HepG2 (cell line): Measurements from ENCODE around the gene KCNT1. TPM values are rescaled to one million over a fixed set of nuclear protein-coding genes. Genes with fewer than 3 reads are reported as not detected.

Experiments used
- ATAC-seq: fragments of 200-7000 bp; cut with Tn5 transposase; 3 replicates; pipeline ENCODE4 v1.9.1; 2020; ENCODE audit warnings: mild to moderate bottlenecking, moderate library complexity
- BruUV-seq: library from RNA; stranded (reverse); fragments of 400-500 nt; replicated peaks from 2 replicates; lab custom pipeline; 2021; lab: Mats Ljungman, UMichigan
- CTCF ChIA-PET: fragments of 300-600 bp; formaldehyde crosslinking; extraction: SDS; loops from one replicate; lab custom pipeline; 2021; ENCODE audit warnings: low total read pairs, inconsistent platforms, low intra/inter-chr PET ratio; lab: Yijun Ruan, JAX
- POLR2A ChIA-PET: fragments of 350-600 bp; sonication (Branson Sonifier 250); formaldehyde crosslinking; loops from one replicate; lab custom pipeline; 2020; ENCODE audit warnings: antibody characterized with exemption, inconsistent platforms; lab: Yijun Ruan, JAX
- DNase-seq: peaks from one replicate; pipeline ENCODE4 v3.0.0-alpha.2; 2015; ENCODE audit warnings: low spot score
- FAIRE-seq: peaks from 3 replicates; lab custom pipeline; 2011; peaks lifted over from hg19 to GRCh38; lab: Jason Lieb, UNC
- H2AFZ ChIP-seq: one replicate; pipeline ENCODE4 v1.6.1; 2011; ENCODE audit warnings: low read length, inconsistent platforms
- H3K27ac ChIP-seq: fragments of 300-600 bp; 3 replicates; pipeline ENCODE4 v1.8.0; 2011; ENCODE audit warnings: mixed run types, mild to moderate bottlenecking, mixed read lengths, low read length, inconsistent platforms; ENCODE audit not compliant: insufficient read depth; ENCODE audit errors: extremely low read length
- H3K27me3 ChIP-seq, 2 experiments: fragments of 200-600 bp in 1 of 2; 2 replicates in 1 of 2; 3 replicates in 1 of 2; pipeline versions ENCODE4 v1.6.0 to v1.8.0; 2011; ENCODE audit warnings: low read length in 2 of 2, mild to moderate bottlenecking in 2 of 2, moderate library complexity in 2 of 2, inconsistent platforms in 1 of 2; ENCODE audit not compliant: insufficient read depth in 2 of 2, control insufficient read depth in 1 of 2
- H3K36me3 ChIP-seq, 2 experiments: fragments of 200-600 bp in 1 of 2; replicated peaks in 1 of 2; 2 replicates in 1 of 2; 3 replicates in 1 of 2; pipeline versions ENCODE4 v1.5.1 to v1.8.0; 2011; ENCODE audit warnings: low read length in 2 of 2, inconsistent platforms in 1 of 2; ENCODE audit not compliant: insufficient read depth in 2 of 2, control insufficient read depth in 1 of 2
- H3K4me1 ChIP-seq: 2 replicates; pipeline ENCODE4 v1.5.1; 2012; ENCODE audit warnings: low read length, inconsistent platforms; ENCODE audit not compliant: insufficient read depth
- H3K4me2 ChIP-seq: 2 replicates; pipeline ENCODE4 v1.6.0; 2011; ENCODE audit warnings: low read depth, low read length, inconsistent platforms
- H3K4me3 ChIP-seq, 3 experiments: fragments of 200-600 bp in 1 of 3; sonication (generic), shearing (Covaris generic) in 1 of 3; replicated peaks in 1 of 3; 2 replicates each; pipeline ENCODE4 v1.5.1; 2011 to 2016; ENCODE audit warnings: low read length in 3 of 3, inconsistent platforms in 2 of 3, low read depth in 2 of 3, mild to moderate bottlenecking in 2 of 3, control low read depth in 1 of 3, mixed read lengths in 1 of 3; ENCODE audit not compliant: insufficient read depth in 1 of 3
- H3K79me2 ChIP-seq: one replicate; pipeline ENCODE4 v1.6.1; 2011; ENCODE audit warnings: low read length, inconsistent platforms; ENCODE audit not compliant: insufficient read depth
- H3K9ac ChIP-seq: 2 replicates; pipeline ENCODE4 v1.6.0; 2011; ENCODE audit warnings: mild to moderate bottlenecking, low read depth, low read length, inconsistent platforms; ENCODE audit not compliant: insufficient read depth
- H3K9me3 ChIP-seq: 2 replicates; pipeline ENCODE4 v1.5.1; 2012; ENCODE audit warnings: mild to moderate bottlenecking, low read length
- H4K20me1 ChIP-seq: 2 replicates; pipeline ENCODE4 v1.6.0; 2011; ENCODE audit warnings: inconsistent platforms, mild to moderate bottlenecking, low read length, moderate library complexity; ENCODE audit not compliant: insufficient read depth
- ATF7 ChIP-seq, 2 experiments: fragments of 450-650 bp in 1 of 2; sonication (generic) in 1 of 2; formaldehyde crosslinking in 1 of 2; IDR thresholded peaks; 2 replicates each; pipeline versions ENCODE4 v1.4.0 to v1.6.1; 2016 to 2020; ENCODE audit warnings: antibody characterized with exemption in 1 of 2, mild to moderate bottlenecking in 1 of 2, missing genetic modification reagents in 1 of 2
- CREB1 ChIP-seq, 2 experiments: fragments of 450-650 bp in 1 of 2; IDR thresholded peaks; 2 replicates each; pipeline ENCODE4 v1.6.1; 2016 to 2017; ENCODE audit warnings: control low read depth in 1 of 2, mild to moderate bottlenecking in 1 of 2, missing compliant biosample characterization in 1 of 2, missing genetic modification characterization in 1 of 2
- EED ChIP-seq: sonication (generic); formaldehyde crosslinking; IDR thresholded peaks from 2 replicates; pipeline ENCODE4 v1.5.0; 2020; ENCODE audit warnings: mild to moderate bottlenecking, missing genetic modification reagents
- SIN3A ChIP-seq: IDR thresholded peaks from 2 replicates; pipeline ENCODE4 v1.6.1; 2011; ENCODE audit warnings: low read depth, mild to moderate bottlenecking, control low read depth, low read length, borderline replicate concordance
- SNAI1 ChIP-seq: sonication (generic); formaldehyde crosslinking; IDR thresholded peaks from 2 replicates; pipeline ENCODE4 v1.5.0; 2020; ENCODE audit warnings: mild to moderate bottlenecking, missing genetic modification reagents, borderline replicate concordance
- YEATS2 ChIP-seq: sonication (generic); formaldehyde crosslinking; IDR thresholded peaks from 2 replicates; pipeline ENCODE4 v1.4.0; 2020; ENCODE audit warnings: missing genetic modification reagents, borderline replicate concordance
- WGBS: methylation state at CpG from one replicate; pipeline ENCODE4 v1.1.6; 2017; ENCODE audit warnings: low lambda C conversion rate; 5-methylcytosine and 5-hydroxymethylcytosine counted together
- in situ Hi-C: cut with HindIII; loops from 2 replicates; pipeline ENCODE4 v1.10.0; 2017; ENCODE audit warnings: low pct_unique_long_range_greater_than_20kb; ENCODE audit not compliant: extremely low pct_ligation_motif_present
- intact Hi-C: fragments of 100-400 bp; cut with micrococcal nuclease; formaldehyde crosslinking; loops from one replicate; pipeline ENCODE4 v1.10.0; 2022; ENCODE audit not compliant: unreplicated experiment
- polyA plus RNA-seq, 8 experiments: library from polyadenylated mRNA; depleted of rRNA in 3 of 8; stranded (reverse) in 7 of 8; unstranded in 1 of 8; fragments of >200 nt; fragmentation: Illumina TruSeq in 4 of 8; extraction: Trizol in 4 of 8; gene quantifications; 2 replicates each; pipeline versions ENCODE4 v1.2.1 to v1.2.3, GENCODE V29; 2011 to 2016; ENCODE audit warnings: low read depth in 4 of 8, missing spikeins in 1 of 8, mixed read lengths in 1 of 8; ENCODE audit not compliant: insufficient read depth in 1 of 8
- total RNA-seq, 5 experiments: library from RNA; depleted of rRNA; stranded (reverse); fragments of >200 nt; fragmentation: Illumina TruSeq; extraction: Trizol; gene quantifications; 2 replicates each; pipeline ENCODE4 v1.2.3, GENCODE V29; 2016; ENCODE audit warnings: low read depth in 1 of 5

KCNT1 gene
- total and polyA plus RNA-seq, 2 of the 13 experiments (the other 11 are each of a cell fraction or from before 2014, with no cell fraction given) = not detected

DNA sequence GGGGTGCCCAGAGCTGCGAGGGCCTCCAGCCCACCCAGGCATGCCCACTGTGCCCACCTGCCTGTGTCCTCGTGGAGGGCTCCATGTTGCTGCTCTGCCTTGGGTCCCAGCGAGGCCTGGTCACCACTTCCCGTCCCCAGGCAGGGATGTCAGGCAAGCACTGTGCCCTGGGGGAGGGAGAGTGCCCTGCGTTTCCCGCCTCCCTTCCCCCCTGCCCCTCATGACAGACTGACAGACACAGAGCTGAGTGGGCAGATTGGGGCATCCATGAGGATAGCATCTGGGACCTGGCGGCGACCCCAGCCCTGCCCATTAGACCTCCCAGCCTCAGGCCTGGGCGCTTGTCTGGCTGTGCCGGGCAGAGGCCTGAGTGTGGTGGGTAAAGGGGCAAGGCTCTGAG, 56.9 kb downstream of the KCNT1 start:
- CTCF ChIA-PET = no interaction called here
- no peak for FAIRE-seq

DNA sequence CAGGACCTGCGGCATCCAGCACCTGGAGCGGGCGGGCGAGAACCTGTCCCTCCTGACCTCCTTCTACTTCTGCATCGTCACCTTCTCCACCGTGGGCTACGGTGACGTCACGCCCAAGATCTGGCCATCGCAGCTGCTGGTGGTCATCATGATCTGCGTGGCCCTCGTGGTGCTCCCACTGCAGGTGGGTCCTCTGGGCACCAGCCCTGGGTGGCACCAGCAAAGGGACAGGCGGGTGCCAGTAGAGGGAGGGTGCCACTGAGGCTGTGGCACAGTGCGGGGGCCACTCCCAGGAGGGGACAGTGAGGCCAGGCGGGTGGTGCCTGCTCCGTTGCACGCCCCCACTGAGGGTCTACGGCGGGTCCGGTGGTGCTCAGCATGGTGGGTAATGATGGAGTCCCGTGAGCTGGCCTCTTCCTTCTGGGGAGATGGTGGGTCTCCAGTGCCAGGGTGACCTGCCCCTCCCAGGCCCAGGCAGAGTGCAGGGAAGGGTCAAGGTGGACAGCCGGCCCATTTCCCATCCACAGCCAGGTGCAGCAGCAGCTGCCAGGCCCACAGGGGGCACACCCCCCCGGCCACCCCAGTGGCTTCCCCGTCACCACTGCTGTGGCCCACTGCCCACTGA, 57.8 kb downstream of the KCNT1 start:
- FAIRE-seq = no peak

More for the DNA sequence above, 56.9 kb downstream of the KCNT1 start:
- no peaks in the 10 kb centered on the region for H3K9me3 ChIP-seq
- POLR2A ChIA-PET = no interaction called here
- TF ChIP-seq EED (no peak), SNAI1 (CRISPR knock-in tag) (no peak), SIN3A (no peak)
- H3K4me2 ChIP-seq = no peak overlapping the region
- no peak overlapping the region for H3K27ac ChIP-seq
- no peak for ATAC-seq
- peaks cover 21 to 92% of the 10 kb centered on the region in 2 experiments; a peak in 4 of 5 replicates for H3K27me3 ChIP-seq
- no CpG with 5 or more reads among the region's 10 CpGs for WGBS
- no peak for DNase-seq
- no peak overlapping the region for H3K4me3 ChIP-seq
- no peaks in the 10 kb centered on the region for H4K20me1 ChIP-seq
- H3K4me1 ChIP-seq = no peaks in the 10 kb centered on the region
- in situ Hi-C loops (no loop called here), intact Hi-C loops (no loop called here)
- no TSS peak for BruUV-seq
- no peak overlapping the region for H3K9ac ChIP-seq
- no peak overlapping the region for H2AFZ ChIP-seq
- no peaks in the 10 kb centered on the region for H3K36me3 ChIP-seq
- no peaks in the 10 kb centered on the region for H3K79me2 ChIP-seq

More for the DNA sequence above, 57.8 kb downstream of the KCNT1 start:
- BruUV-seq = no TSS peak
- intact Hi-C loops (no loop called here), in situ Hi-C loops (no loop called here)
- TF ChIP-seq CREB1 (IDR thresholded peaks at IDR 0.05) (peak; percentile 98), CREB1 (CRISPR knock-in tag; IDR thresholded peaks at IDR 0.05) (no peak), ATF7 (IDR thresholded peaks at IDR 0.05) (peak; percentile 91), ATF7 (CRISPR knock-in tag; IDR thresholded peaks at IDR 0.05) (no peak), YEATS2 (no peak)
- H3K4me2 ChIP-seq = no peak overlapping the region
- ChIA-PET POLR2A (no interaction called here), CTCF (no interaction called here)
- no peak overlapping the region for H2AFZ ChIP-seq
- no peak overlapping the region for H3K27ac ChIP-seq
- ATAC-seq = no peak
- no peaks in the 10 kb centered on the region for H3K79me2 ChIP-seq
- H3K9me3 ChIP-seq = no peaks in the 10 kb centered on the region
- no peaks in the 10 kb centered on the region for H3K36me3 ChIP-seq
- no peak overlapping the region for H3K4me3 ChIP-seq
- H3K9ac ChIP-seq = no peak overlapping the region
- no peaks in the 10 kb centered on the region for H4K20me1 ChIP-seq
- H3K27me3 ChIP-seq = peaks cover 15 to 87% of the 10 kb centered on the region in 2 experiments; a peak in 4 of 5 replicates
- H3K4me1 ChIP-seq = no peaks in the 10 kb centered on the region
- no peak for DNase-seq
- WGBS = 26% methylated on average over 9 of the region's 24 CpGs
